ENCODE measurements around the gene TRIM43B.
"Not testable (repeated sequence)": the region's sequence is repeated elsewhere in the genome, so short reads cannot be mapped to it uniquely, and the experiment has no call there.

The TRIM43B gene

DNA sequence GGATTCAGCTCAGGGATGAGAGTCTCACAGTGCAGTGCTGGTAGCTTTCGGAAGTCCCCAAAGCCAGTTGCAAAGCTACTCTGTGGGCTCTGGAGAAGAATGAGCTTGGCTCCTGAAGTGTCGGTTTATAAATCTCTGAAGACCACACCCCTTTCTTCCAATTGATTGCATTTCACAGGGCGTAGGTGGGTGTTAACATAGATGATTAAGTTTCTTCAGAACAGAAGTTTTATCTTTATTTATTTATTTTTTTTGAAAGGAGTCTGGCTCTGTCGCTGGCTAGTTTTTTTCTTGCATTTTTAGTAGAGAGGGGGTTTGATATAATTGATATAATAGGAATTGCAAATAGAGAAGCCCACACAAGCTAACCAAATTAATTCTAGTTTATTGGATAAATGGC is at the start of gene TRIM43B:
TSS of gene TRIM43B (minus strand) at position 101 of the 400 bp plus-strand sequence. CDS start 2,040 bp downstream, outside the sequence.
- H3K36me3 ChIP-seq (ENCODE audit: control insufficient read depth in 2 of 2, insufficient read depth in 1 of 2, low read length in 2 of 2); H3K4me3 ChIP-seq (ENCODE audit: low read depth, low read length); H3K4me1 ChIP-seq (ENCODE audit: control insufficient read depth, insufficient read depth, low read length); H3K9me3 ChIP-seq (ENCODE audit: control insufficient read depth, insufficient read depth, low read depth, low read length); POLR2A ChIA-PET; CTCF ChIA-PET; H3K27ac ChIP-seq (ENCODE audit: extremely low read depth, low read depth, low read length): not testable (repeated sequence)

DNA sequence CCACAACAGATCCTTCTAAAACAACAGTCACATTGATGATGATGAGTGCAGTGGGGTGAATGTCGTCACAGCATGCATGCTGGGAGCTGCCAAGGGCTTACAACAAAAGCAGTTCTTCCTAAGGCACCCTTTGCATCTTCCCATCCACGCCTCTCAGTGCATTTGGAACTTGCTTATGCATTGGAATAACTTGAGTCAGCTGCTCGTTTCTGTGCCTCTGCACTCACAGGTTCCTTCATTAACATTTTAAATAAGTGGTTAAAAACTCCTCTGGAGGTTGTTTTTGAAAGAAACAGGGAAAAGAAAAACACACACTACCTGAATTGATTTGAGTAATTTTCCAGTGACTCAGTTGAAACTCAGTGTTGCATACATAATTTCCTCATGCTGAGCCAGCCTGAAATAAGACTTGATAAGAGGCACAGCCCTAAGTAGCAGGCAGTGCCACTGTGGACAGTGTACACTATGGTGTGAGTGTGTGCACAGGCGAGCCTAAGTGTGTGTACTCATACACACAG is 46.8 kb upstream of the TRIM43B start:
- ChIA-PET POLR2A (no interaction called here), CTCF (no interaction called here)
- H3K4me1 ChIP-seq (ENCODE audit: control insufficient read depth, insufficient read depth, low read length), result no peaks in the 10 kb centered on the region
- H3K9me3 ChIP-seq (ENCODE audit: control insufficient read depth, insufficient read depth, low read depth, low read length), result no peaks in the 10 kb centered on the region
- no peak overlapping the region for H3K4me3 ChIP-seq (ENCODE audit: low read depth, low read length)
- no peaks in the 10 kb centered on the region for H3K36me3 ChIP-seq (ENCODE audit: control insufficient read depth in 2 of 2, insufficient read depth in 1 of 2, low read length in 2 of 2)
- H3K27ac ChIP-seq (ENCODE audit: extremely low read depth, low read depth, low read length), result no peak overlapping the region
- TF ChIP-seq ZNF10 (tag by site-specific recombination; IDR thresholded peaks at IDR 0.05) (no peak), ZBTB1 (tag by site-specific recombination; IDR thresholded peaks at IDR 0.05) (no peak), ZNF394 (tag by site-specific recombination; IDR thresholded peaks at IDR 0.05; ENCODE audit: borderline replicate concordance) (no peak)
- TF ChIP-seq, protein P1, sequence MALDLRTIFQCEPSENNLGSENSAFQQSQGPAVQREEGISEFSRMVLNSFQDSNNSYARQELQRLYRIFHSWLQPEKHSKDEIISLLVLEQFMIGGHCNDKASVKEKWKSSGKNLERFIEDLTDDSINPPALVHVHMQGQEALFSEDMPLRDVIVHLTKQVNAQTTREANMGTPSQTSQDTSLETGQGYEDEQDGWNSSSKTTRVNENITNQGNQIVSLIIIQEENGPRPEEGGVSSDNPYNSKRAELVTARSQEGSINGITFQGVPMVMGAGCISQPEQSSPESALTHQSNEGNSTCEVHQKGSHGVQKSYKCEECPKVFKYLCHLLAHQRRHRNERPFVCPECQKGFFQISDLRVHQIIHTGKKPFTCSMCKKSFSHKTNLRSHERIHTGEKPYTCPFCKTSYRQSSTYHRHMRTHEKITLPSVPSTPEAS (tag by site-specific recombination; IDR thresholded peaks at IDR 0.05), result 0 out of 2 replicates have a peak, but pooled peaks have one; percentile 46

DNA sequence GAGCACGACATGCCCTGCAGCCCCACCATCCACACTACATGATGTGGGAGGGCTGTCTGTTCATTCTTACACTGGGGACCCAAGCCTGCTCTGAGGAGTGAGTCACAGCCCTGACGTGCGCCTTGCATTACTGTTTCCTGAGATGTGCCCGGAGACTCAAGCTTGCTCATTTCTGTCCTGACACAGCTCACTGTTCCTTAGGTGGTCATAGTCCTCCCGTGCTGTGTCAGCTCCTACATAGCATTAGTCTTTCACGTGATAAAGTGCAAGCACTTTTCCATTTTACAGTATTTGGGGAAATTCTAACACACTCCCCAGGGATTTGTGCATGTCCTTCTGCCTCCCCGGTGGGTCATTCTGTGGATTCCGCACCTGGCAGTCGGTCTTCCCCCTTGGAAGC is 46.2 kb upstream of the TRIM43B start:
- H3K4me1 ChIP-seq (ENCODE audit: control insufficient read depth, insufficient read depth, low read length), result no peaks in the 10 kb centered on the region
- no peak overlapping the region for H3K27ac ChIP-seq (ENCODE audit: extremely low read depth, low read depth, low read length)
- H3K9me3 ChIP-seq (ENCODE audit: control insufficient read depth, insufficient read depth, low read depth, low read length), result no peaks in the 10 kb centered on the region
- ChIA-PET CTCF (no interaction called here), POLR2A (no interaction called here)
- no peak overlapping the region for H3K4me3 ChIP-seq (ENCODE audit: low read depth, low read length)
- H3K36me3 ChIP-seq (ENCODE audit: control insufficient read depth in 2 of 2, insufficient read depth in 1 of 2, low read length in 2 of 2), result no peaks in the 10 kb centered on the region
- TF ChIP-seq ZNF266 (tag by site-specific recombination; IDR thresholded peaks at IDR 0.05; ENCODE audit: low read depth) (no peak), ZNF175 (tag by site-specific recombination; IDR thresholded peaks at IDR 0.05) (no peak), ZFP37 (tag by site-specific recombination; IDR thresholded peaks at IDR 0.05) (no peak), YY1 (tag by site-specific recombination; IDR thresholded peaks at IDR 0.05) (no peak), ZBTB48 (tag by site-specific recombination; IDR thresholded peaks at IDR 0.05) (no peak), ZNF133 (tag by site-specific recombination; IDR thresholded peaks at IDR 0.05) (no peak), ZNF571 (tag by site-specific recombination; IDR thresholded peaks at IDR 0.05) (no peak)
- TF ChIP-seq, protein P2, sequence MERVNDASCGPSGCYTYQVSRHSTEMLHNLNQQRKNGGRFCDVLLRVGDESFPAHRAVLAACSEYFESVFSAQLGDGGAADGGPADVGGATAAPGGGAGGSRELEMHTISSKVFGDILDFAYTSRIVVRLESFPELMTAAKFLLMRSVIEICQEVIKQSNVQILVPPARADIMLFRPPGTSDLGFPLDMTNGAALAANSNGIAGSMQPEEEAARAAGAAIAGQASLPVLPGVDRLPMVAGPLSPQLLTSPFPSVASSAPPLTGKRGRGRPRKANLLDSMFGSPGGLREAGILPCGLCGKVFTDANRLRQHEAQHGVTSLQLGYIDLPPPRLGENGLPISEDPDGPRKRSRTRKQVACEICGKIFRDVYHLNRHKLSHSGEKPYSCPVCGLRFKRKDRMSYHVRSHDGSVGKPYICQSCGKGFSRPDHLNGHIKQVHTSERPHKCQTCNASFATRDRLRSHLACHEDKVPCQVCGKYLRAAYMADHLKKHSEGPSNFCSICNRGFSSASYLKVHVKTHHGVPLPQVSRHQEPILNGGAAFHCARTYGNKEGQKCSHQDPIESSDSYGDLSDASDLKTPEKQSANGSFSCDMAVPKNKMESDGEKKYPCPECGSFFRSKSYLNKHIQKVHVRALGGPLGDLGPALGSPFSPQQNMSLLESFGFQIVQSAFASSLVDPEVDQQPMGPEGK (tag by site-specific recombination; IDR thresholded peaks at IDR 0.05), result no peak
- TF ChIP-seq, protein P3, sequence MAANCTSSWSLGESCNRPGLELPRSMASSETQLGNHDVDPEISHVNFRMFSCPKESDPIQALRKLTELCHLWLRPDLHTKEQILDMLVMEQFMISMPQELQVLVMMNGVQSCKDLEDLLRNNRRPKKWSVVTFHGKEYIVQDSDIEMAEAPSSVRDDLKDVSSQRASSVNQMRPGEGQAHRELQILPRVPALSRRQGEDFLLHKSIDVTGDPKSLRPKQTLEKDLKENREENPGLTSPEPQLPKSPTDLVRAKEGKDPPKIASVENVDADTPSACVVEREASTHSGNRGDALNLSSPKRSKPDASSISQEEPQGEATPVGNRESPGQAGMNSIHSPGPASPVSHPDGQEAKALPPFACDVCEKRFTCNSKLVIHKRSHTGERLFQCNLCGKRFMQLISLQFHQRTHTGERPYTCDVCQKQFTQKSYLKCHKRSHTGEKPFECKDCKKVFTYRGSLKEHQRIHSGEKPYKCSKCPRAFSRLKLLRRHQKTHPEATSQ (tag by site-specific recombination; IDR thresholded peaks at IDR 0.05), result no peak
- TF ChIP-seq, protein P4, sequence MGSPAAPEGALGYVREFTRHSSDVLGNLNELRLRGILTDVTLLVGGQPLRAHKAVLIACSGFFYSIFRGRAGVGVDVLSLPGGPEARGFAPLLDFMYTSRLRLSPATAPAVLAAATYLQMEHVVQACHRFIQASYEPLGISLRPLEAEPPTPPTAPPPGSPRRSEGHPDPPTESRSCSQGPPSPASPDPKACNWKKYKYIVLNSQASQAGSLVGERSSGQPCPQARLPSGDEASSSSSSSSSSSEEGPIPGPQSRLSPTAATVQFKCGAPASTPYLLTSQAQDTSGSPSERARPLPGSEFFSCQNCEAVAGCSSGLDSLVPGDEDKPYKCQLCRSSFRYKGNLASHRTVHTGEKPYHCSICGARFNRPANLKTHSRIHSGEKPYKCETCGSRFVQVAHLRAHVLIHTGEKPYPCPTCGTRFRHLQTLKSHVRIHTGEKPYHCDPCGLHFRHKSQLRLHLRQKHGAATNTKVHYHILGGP (tag by site-specific recombination; IDR thresholded peaks at IDR 0.05), result no peak
- TF ChIP-seq, protein P5, sequence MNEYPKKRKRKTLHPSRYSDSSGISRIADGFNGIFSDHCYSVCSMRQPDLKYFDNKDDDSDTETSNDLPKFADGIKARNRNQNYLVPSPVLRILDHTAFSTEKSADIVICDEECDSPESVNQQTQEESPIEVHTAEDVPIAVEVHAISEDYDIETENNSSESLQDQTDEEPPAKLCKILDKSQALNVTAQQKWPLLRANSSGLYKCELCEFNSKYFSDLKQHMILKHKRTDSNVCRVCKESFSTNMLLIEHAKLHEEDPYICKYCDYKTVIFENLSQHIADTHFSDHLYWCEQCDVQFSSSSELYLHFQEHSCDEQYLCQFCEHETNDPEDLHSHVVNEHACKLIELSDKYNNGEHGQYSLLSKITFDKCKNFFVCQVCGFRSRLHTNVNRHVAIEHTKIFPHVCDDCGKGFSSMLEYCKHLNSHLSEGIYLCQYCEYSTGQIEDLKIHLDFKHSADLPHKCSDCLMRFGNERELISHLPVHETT (tag by site-specific recombination; IDR thresholded peaks at IDR 0.05), result no peak
- TF ChIP-seq, protein P6, sequence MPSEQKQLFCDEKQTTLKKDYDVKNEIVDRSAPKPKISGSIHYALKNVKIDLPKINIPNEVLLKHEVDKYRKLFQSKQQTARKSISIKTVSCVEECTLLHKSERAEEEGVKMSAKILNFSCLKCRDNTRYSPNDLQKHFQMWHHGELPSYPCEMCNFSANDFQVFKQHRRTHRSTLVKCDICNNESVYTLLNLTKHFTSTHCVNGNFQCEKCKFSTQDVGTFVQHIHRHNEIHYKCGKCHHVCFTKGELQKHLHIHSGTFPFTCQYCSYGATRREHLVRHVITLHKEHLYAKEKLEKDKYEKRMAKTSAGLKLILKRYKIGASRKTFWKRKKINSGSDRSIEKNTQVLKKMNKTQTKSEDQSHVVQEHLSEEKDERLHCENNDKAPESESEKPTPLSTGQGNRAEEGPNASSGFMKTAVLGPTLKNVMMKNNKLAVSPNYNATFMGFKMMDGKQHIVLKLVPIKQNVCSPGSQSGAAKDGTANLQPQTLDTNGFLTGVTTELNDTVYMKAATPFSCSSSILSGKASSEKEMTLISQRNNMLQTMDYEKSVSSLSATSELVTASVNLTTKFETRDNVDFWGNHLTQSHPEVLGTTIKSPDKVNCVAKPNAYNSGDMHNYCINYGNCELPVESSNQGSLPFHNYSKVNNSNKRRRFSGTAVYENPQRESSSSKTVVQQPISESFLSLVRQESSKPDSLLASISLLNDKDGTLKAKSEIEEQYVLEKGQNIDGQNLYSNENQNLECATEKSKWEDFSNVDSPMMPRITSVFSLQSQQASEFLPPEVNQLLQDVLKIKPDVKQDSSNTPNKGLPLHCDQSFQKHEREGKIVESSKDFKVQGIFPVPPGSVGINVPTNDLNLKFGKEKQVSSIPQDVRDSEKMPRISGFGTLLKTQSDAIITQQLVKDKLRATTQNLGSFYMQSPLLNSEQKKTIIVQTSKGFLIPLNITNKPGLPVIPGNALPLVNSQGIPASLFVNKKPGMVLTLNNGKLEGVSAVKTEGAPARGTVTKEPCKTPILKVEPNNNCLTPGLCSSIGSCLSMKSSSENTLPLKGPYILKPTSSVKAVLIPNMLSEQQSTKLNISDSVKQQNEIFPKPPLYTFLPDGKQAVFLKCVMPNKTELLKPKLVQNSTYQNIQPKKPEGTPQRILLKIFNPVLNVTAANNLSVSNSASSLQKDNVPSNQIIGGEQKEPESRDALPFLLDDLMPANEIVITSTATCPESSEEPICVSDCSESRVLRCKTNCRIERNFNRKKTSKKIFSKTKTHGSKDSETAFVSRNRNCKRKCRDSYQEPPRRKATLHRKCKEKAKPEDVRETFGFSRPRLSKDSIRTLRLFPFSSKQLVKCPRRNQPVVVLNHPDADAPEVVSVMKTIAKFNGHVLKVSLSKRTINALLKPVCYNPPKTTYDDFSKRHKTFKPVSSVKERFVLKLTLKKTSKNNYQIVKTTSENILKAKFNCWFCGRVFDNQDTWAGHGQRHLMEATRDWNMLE (tag by site-specific recombination; conservative IDR thresholded peaks at IDR 0.05; ENCODE audit: low read depth), result no peak
- TF ChIP-seq, protein P7, sequence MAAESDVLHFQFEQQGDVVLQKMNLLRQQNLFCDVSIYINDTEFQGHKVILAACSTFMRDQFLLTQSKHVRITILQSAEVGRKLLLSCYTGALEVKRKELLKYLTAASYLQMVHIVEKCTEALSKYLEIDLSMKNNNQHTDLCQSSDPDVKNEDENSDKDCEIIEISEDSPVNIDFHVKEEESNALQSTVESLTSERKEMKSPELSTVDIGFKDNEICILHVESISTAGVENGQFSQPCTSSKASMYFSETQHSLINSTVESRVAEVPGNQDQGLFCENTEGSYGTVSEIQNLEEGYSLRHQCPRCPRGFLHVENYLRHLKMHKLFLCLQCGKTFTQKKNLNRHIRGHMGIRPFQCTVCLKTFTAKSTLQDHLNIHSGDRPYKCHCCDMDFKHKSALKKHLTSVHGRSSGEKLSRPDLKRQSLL (tag by site-specific recombination; IDR thresholded peaks at IDR 0.05), result no peak

All from HEK293 (cell line).